ENCODE data around the gene PDE11A.

PDE11A gene

DNA sequence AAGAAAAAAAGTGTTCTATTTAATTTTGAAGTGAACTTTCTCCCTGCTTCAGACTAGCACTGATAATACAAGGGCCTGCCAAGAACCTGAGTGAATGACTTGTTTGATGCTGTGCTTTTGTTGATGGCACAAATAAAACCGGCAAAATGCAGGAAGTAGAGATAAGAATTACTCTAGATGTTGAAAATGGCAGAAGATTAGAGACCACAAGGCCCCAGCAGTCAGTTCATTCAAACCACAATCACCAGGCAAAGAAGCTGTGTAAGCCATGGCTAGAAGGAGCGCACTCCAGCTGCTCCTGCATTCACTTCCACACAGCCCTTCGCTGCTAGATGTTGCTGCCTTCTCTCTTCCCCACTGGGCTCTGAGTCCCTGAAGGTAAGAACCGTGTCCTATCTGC is 383.0 kb downstream of the PDE11A start:
- TF ChIP-seq, protein P1, sequence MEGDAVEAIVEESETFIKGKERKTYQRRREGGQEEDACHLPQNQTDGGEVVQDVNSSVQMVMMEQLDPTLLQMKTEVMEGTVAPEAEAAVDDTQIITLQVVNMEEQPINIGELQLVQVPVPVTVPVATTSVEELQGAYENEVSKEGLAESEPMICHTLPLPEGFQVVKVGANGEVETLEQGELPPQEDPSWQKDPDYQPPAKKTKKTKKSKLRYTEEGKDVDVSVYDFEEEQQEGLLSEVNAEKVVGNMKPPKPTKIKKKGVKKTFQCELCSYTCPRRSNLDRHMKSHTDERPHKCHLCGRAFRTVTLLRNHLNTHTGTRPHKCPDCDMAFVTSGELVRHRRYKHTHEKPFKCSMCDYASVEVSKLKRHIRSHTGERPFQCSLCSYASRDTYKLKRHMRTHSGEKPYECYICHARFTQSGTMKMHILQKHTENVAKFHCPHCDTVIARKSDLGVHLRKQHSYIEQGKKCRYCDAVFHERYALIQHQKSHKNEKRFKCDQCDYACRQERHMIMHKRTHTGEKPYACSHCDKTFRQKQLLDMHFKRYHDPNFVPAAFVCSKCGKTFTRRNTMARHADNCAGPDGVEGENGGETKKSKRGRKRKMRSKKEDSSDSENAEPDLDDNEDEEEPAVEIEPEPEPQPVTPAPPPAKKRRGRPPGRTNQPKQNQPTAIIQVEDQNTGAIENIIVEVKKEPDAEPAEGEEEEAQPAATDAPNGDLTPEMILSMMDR (conservative IDR thresholded peaks at IDR 0.05; ENCODE audit: control insufficient read depth, insufficient read depth, low read depth, low read length): no peak
- H3K4me3 ChIP-seq (ENCODE audit: control insufficient read depth, low read depth, low read length): no peak overlapping the region
- no peak for DNase-seq (ENCODE audit: low read depth)

DNA sequence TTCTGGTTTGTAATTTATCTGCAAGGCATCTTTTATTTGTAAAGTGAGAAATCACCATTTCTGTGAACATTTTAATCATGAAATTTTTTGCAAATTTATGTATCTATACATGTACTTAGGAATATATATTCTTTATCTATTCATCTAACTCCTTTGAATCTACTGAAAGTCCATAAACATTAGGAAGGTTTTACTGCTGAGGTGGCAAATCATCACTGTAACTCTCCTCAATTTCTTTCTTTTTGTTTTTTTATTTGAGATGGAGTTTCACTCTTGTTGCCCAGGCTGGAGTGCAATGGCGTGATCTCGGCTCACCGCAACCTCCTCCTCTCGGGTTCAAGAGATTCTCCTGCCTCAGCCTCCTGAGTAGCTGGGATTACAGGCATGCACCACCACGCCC is 383.7 kb downstream of the PDE11A start:
- H3K4me3 ChIP-seq (ENCODE audit: control insufficient read depth, low read depth, low read length): no peak overlapping the region
- TF ChIP-seq, protein P1 (conservative IDR thresholded peaks at IDR 0.05; ENCODE audit: control insufficient read depth, insufficient read depth, low read depth, low read length): no peak
- no peak for DNase-seq (ENCODE audit: low read depth)

DNA sequence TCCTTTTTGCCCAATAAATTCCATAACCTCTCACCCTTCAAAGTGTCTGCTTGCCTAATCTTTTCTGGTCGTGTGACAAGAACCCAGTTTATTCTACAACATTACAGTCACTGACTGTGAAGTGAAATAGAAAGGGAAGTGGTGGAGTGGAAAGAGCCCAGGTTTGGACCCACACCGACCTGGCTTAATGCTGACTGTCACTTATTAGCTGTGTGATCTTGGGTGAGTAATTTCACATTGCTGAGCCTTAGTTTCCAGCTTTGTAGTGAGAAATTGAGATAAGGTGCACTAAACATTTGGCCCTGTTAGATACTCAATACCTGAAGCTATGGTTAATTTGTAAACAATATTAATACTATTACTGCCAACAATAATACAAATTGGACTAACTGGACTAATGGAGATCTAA is 388.9 kb downstream of the PDE11A start:
- no peak for DNase-seq (ENCODE audit: low read depth)
- TF ChIP-seq, protein P1 (conservative IDR thresholded peaks at IDR 0.05; ENCODE audit: control insufficient read depth, insufficient read depth, low read depth, low read length): no peak
- H3K4me3 ChIP-seq (ENCODE audit: control insufficient read depth, low read depth, low read length): no peak overlapping the region

DNA sequence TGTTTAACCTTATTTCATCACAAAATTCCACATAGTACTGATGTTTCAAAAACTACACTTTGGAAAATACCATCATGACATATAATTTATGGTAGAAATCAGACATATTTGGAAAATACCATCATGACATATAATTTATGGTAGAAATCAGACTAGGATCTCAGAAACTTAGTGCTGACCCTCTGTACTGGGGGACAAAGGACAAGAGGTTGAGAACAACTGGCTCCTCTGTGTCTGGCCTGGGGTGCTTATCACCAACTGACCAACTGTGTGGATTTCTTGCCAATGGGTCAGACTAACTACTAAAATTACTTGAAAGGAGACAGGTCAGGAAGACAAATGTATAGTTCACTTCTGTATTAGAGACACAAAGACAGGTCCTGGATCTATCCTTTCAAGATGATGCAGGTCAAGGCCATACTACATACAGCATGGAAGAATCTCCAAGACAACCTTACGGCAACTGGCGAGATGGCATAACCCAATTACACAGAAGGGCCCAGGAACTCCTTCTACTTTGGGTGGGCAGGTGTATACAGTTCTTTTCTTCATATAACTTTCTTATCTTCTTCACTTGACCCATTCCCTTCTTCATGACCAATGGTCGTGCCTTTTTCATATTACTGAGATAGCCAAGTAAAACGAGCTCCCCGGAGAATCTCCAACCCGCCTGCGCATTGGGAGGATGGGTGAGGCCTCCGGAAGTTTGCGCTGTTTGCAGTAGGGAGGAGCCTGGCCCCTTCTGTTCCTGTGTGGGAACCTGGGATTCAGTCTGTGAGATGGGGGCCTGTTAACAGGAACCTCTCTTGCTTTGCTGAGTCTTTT is 389.5 kb downstream of the PDE11A start:
- no peak overlapping the region for H3K4me3 ChIP-seq (ENCODE audit: control insufficient read depth, low read depth, low read length)
- TF ChIP-seq, protein P1 (conservative IDR thresholded peaks at IDR 0.05; ENCODE audit: control insufficient read depth, insufficient read depth, low read depth, low read length): no peak

DNA sequence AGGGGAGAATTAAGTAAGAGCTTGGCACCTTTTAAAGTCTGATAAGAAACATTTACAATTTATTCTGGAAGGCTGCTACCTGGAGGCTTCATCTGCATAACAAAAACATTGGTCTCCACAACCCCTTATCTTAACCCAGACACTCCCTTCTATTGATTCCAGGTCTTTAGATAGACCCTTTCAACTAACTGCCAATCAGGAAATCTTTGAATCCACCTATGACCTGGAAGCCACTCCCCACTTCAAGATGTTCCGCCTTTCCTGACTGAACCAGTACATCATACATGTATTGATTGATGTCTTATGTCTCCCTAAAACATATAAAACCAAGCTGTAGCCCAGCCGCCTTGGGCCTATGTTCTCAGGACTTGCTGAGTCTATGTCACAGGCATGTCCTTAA is 390.6 kb downstream of the PDE11A start:
- no peak for DNase-seq (ENCODE audit: low read depth)
- no peak overlapping the region for H3K4me3 ChIP-seq (ENCODE audit: control insufficient read depth, low read depth, low read length)
- TF ChIP-seq, protein P1 (conservative IDR thresholded peaks at IDR 0.05; ENCODE audit: control insufficient read depth, insufficient read depth, low read depth, low read length): no peak

More for the DNA sequence above, 389.5 kb downstream of the PDE11A start:
- DNase-seq (ENCODE audit: low read depth): no peak

DNA sequence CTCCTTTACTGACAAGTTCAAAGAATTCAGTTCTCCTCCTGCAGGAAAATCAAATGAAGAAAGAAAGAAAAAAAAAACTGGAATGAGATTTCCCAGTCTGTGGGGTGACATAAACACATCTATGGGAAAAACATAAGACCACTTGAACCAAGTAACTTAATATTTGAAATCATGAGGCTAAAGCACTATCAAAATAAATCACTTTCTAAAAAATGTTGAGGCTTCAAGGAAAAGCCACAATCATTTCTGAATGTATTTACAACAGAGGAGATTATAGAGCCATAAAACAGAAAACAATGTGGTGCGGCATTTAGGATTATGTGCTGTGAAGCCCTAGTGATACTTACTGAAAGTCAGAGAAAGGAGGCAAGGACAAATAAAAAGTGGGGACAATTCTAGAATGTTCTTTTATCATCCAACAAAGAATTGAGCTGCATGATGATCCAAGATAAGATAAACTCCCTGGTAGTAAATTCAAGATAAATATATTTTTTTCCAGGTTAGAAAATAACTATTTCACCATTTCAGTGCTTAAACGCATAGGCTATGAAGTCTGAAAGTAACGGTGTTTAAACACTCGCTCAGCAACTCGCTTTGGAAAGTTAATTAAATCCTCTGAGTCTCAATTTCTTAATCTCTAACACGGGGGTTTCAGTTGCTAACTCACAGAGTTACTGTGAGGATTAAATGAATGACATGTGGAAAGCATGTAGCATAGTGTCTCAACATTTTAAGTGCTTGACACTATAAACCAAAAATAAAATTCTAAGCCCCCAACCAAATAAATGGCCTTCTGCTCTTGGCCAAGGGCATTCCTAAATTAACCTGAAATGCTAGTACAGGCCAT is 391.5 kb downstream of the PDE11A start:
- no peak for DNase-seq (ENCODE audit: low read depth)
- TF ChIP-seq, protein P1 (conservative IDR thresholded peaks at IDR 0.05; ENCODE audit: control insufficient read depth, insufficient read depth, low read depth, low read length): no peak
- H3K4me3 ChIP-seq (ENCODE audit: control insufficient read depth, low read depth, low read length): no peak overlapping the region

Measured in fibroblast of mammary gland (primary cell).